SK-N-MC (cell line): Measurements from ENCODE around the gene NLRC5.

ENCODE experiments used
- EZH2 ChIP-seq: fragments of 200-600 bp; sonication (generic); IDR thresholded peaks from one replicate; pipeline ENCODE4 v1.6.1; 2017; ENCODE audit warnings: antibody characterized with exemption
- POLR2AphosphoS5 ChIP-seq: IDR thresholded peaks from 2 replicates; pipeline ENCODE4 v1.6.1; 2012; ENCODE audit warnings: mild to moderate bottlenecking, low read depth, low read length, borderline replicate concordance

DNA sequence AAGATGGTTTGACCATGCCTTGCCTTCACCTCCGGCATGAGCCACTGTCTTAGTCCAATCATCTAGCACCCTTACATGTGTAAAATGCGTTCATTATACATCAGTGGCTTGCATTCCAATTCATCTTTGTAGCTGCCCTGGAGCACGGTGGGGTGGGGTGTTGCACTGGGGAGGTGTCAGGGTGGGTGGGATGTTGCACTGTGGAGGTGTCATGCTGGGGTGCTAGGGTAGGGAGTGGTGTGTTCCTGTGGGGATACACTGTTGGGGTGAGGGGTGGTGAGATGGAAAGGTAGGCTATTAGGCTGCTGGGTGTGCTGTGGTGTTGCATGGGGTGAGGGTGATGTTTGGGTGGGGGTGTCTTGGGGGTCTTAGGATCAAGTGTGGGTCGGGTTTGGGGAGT lies 47.0 kb downstream of the NLRC5 start:
- TF ChIP-seq POLR2AphosphoS5 = no peak
- TF ChIP-seq EZH2 = no peak
